DMS 273 (cell line): ENCODE results near the gene SHC1.
A peak's percentile ranks its signal among the peaks of the same experiment; 100 is the strongest.

Source experiments
- DNase-seq: peaks from one replicate; lab custom pipeline; 2025; ENCODE audit not compliant: unreplicated experiment; lab: John Stamatoyannopoulos, UW

SHC1 gene

DNA sequence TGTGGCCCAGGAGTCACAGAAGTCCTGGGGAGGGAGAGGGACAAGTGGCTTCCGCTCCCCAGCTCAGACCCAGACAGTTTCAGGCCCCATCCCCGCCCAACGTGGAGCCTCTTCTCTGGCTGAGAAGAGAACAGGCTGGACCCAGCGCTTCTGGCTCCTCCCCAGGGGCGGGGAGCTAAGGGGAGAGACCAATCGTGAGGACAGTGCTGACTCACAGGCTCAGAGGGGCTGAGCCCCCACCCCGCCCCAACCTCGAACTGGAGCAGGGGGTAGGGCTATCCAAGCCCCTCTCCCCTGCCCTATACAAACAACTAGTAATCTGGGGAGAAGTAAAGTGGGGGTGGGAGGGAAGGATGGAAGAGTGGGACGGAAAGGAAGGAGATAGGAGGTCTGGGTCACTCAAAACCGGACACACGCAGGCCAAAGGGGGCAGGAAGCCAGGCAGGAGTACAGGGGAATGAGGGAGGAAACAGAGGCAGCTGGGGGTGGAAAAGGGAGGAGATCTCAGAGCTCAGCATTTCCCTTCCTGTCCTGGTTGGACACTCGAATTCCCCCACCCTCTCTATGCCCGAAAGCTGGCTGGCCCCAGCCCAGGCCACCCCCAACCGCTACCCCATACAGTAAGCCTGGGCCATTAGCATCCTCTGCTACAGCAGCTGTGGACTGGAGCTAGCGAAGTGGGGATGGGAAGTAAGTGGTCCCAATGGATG, at the start of gene SHC1:
Gene SHC1 (minus strand): TSS at position 117 of the 710 bp plus-strand sequence. CDS start 221 bp downstream, outside the sequence.
- DNase-seq = peak; percentile 89

DNA sequence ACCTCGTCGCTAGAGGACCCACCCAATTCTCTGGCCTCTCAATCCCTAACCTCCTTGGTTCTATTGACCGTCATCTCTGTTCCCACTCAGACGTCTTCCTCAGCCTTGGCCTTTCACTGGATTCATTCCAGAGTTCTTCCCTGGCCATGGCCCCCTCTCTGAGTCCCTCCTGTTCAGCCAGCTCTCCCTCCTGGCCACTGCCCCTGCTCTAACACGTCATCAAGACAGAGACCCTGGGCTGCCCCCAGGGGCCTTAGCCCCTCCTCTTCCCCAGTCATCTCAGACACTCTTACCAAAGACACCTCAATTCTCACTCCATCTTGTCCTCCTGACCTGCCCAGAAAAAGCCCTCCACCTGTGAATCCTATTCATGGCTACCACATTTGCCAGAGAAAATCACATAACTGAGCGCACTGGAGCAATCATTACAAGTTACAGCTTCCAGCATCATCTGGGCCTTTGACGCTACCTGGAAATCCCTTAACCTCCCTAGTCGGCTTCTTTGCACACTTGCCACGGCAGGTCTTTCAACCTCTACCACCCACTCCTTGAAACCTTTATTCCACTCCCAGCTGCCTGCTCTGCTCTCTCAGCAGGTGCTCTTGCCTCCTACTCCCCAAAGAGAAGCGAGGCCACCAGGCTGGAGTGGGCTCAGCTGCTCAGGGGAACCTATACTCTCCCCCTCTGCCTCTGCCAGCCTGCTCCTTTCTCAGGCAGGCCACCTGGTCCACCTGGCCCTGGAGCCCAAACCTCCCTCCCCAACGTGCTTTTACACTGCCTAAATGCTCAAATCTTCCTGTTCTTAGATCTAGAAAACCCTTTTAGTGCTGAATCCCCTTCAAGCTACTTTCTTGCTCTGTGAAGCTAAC, 49.1 kb upstream of the SHC1 start:
- no peak for DNase-seq

- no peak for DNase-seq
Observed at GRCh38 chr1:155018617-155019348, 48.2 kb upstream of the SHC1 start.

- DNase-seq = no peak
Observed at GRCh38 chr1:155017946-155018316, 47.4 kb upstream of the SHC1 start.

GRCh38 chr1:155017041-155017945, 46.7 kb upstream of the SHC1 start:
- peak; percentile 98 for DNase-seq

DNA sequence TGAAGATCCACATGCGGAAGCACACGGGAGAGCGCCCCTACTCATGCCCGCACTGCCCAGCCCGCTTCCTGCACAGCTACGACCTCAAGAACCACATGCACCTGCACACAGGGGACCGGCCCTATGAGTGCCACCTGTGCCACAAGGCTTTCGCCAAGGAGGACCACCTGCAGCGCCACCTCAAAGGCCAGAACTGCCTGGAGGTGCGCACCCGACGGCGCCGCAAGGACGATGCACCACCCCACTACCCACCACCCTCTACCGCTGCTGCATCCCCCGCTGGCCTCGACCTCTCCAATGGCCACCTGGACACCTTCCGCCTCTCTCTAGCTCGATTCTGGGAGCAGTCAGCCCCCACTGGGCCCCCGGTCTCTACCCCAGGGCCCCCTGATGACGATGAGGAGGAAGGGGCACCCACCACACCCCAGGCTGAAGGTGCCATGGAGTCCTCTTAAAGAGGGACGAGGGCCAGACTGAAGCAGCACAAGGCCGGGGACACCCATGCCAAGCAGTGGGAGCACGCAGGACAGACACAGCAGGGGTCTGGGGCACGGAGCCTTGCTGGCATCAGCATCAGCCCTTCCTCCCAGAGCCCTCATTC, 45.8 kb upstream of the SHC1 start:
- DNase-seq = no peak

DNA sequence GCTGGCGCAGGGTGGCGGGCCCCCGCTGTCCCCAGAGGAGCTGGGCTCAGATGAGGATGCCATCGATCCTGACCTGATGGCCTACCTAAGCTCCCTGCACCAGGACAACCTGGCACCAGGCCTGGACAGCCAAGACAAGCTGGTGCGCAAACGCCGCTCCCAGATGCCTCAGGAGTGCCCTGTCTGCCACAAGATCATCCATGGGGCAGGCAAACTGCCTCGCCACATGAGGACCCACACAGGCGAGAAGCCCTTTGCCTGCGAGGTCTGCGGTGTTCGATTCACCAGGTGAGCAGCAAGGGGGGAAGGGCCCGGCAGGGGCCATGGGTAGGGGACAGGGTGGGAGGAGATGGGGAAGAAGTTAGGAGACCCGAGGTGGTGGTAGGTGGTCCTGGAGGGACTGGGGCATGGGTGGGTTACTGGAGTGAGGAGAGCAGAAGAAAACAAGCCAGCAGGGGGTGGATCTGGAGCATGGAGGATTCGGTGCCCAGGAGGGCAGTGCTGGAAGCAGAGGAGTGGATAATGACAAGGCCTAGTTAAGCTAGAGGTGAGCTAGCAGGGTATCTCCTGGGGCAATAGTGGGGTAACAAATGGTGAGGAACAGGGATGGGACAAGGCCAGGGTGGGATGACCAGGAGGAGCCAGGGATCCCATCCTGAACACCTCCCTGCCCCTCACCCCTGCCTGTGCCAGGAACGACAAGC, 45.1 kb upstream of the SHC1 start:
- DNase-seq = no peak

DNA sequence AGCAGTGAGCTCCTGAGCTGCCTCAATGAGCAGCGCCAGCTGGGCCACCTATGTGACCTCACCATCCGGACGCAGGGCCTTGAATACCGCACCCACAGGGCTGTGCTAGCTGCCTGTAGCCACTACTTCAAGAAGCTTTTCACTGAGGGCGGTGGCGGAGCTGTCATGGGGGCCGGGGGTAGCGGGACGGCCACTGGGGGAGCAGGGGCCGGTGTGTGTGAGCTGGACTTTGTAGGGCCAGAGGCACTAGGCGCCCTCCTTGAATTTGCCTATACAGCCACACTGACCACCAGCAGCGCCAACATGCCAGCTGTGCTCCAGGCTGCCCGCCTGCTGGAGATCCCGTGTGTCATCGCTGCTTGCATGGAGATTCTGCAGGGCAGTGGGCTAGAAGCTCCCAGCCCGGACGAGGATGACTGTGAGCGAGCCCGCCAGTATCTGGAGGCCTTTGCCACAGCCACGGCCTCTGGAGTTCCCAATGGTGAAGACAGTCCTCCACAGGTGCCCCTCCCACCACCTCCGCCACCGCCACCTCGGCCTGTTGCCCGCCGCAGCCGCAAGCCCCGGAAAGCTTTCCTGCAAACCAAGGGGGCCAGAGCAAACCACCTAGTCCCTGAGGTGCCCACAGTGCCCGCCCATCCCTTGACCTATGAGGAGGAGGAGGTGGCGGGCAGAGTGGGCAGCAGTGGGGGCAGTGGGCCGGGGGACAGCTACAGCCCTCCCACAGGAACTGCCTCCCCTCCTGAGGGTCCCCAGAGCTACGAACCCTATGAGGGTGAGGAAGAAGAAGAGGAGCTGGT, 44.4 kb upstream of the SHC1 start:
- no peak for DNase-seq

DNA sequence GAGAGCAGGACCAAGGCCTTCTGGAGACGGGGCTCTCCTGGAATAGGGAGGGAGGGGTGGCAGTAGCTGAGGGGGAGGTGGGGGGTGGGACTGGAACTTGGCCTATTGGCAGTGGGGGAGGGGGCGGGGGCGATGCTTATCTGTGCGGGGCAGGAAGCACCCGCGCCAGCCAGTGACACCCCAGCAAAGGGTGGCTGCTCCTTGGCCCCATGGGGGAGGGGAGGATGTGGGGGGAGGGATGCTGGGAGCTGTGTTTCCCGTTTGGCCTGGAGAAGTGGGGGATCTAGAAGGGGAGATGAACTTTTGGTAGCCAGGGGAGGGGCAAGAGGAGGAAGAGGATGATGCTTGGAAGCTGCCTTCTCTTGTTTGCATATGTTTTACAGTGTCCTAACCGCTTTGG, 43.1 kb upstream of the SHC1 start:
- DNase-seq = no peak

GRCh38 chr1:155012776-155013602, 42.4 kb upstream of the SHC1 start:
- no peak for DNase-seq

GRCh38 chr1:155012026-155012546, 41.5 kb upstream of the SHC1 start:
- DNase-seq = peak; percentile 95

DNA sequence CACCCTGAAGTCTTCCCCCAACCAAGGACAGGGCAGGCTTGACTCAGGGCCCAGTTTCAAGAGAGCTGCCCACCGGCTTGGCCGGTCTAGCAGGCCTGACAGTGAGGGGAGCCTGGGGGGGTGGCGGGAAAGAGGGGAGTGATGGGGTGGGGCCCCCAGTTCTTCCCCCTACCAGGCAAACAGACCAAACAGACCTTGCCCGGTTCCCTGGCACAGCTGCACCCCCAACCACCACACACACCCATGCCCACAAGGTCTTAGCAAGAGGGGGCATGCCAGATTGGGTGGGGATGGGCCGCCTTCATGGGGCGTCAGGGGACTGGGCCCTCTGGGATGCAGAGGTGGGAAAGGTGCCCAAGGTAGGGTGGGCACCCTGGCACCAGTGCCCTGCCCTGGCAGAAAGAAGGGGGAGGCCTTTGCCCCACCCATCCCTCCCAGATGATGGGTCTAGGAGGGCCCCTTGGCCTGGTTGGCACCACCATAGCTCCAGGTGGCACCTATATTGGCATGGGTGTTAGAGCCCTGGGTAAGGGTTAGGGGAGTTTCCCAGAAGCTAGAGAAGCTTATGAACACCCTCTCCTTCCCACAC, 41.0 kb upstream of the SHC1 start:
- DNase-seq = no peak

DNA sequence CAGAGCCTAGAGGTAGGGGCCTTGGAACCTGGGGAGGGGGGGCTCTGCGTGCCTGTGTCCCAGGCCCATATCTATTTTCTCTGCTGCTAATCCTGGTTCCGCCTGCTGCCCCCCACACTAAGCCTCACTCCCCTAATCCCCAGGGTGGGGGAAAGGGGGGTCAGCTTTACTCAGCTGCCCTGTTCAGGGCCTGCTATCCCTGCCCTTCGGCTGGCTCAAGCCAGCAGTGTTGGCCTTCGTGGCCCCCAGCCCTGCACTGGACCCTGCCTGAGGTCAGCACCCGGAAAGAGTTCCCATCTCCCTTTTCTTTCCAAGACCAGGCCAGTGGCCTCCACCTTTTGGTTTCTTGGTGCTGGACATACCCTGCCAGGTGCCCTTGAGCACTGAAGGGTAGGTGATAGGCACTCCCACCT, 40.5 kb upstream of the SHC1 start:
- DNase-seq = no peak

- DNase-seq = no peak
Observed at GRCh38 chr1:155010211-155010918, 39.8 kb upstream of the SHC1 start.

GRCh38 chr1:155009742-155010141, 39.2 kb upstream of the SHC1 start:
- DNase-seq = no peak

DNA sequence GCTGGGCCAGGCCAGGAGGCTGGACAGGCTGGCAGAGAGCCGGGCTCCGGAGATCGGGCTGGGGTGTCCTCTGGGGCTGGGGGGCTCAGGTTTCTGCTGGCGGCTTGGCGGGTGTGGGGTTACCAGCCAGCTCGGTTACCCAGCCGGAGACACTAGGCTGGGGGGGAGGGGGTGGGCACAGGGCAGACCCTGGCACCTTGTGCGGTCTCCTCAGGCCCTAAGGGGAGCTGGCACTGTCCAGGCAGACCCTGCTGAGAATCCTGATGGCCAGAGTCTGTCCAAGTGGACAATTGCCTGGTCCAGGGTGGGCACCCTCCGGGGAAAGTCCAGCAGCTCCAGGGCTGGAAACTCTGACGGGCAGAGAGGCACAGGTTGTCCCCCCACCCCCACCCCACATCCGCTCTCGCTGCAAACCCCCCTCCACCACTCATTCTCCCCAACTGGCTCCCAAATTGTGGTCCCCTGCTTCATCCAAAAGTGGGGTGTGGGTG, 38.7 kb upstream of the SHC1 start:
- DNase-seq = no peak
